EL (cell line): ENCODE measurements around the gene IGSF22.

Experiments used
- DNase-seq: peaks from one replicate; pipeline ENCODE4 v3.0.0-alpha.2; 2016

IGSF22 gene

DNA sequence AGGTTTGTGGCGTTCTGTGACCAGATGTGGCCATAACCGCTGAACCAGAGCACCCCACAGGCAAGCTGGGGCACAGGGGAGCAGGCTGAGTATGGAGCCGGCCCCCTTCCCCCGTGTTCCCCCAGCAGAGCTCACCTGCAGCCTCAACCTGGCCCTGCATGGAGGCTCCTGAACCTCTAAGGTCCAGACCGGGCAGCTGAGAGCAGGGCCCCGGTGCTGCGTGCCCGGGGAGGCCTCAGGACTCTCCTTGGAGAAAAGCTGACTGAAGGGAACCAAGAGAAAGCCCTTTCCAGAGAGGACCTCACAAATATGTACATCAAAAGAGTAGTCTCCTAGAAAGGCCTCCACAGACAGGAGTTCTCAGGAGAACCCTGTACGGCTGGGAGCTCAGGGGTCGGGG lies 17.4 kb upstream of the IGSF22 start:
- DNase-seq = no peak

DNA sequence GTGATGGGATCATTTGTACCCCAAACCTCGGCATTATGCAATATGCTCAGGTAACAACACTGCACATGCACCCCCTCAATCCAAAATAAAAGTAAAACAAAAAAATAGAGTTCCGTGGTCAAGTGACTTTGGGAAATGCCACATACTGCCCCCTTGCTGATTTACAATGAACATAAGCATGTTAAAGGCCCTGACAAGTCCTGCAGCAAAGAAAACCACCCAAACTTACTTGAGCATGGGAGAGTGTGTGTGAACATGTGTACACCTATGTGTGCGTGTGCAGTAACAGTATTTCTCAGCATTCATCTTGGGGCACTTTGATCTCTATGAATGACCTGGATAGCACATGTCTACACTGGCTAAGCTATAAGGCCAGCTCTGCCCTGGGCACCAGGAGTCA lies 15.8 kb upstream of the IGSF22 start:
- no peak for DNase-seq

DNA sequence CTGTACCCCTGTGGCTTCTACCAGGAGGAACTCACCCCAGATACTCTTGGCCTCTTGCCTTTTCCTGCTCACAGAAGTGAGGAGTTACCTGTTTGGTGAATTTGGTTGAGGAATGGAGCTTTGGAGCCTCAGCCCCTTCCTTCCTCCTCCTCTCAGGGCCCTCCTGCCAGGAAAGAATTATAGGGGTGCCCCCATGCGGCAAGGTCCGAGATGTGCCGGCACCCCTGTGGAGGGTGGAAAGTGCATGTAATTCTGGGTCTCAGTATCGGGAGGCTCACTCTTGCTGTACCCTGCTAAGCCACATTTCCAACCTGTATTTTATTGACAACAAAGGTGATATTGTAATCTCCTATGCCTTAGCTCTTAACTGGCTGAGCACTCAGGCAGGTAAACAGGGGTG lies 13.7 kb upstream of the IGSF22 start:
- no peak for DNase-seq

DNA sequence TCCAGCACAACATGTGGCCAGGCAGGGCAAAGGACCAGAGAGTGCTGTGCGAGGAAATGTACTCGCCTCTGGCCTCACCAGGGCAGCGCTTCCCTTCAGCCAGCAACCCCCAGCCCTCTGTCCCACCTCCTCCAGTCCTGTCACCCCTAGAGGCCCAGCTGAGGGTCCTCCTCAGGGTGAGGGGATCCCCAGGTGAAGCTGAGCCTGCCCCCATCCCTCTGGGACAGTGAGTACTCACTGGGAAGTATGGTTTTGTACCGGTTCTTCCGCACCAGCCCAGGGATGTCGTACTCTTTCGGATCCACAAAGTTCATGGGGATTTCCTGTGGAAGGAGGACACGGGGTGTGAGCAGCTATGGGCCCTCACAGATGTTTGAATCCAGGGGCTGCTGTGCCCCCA lies 11.7 kb upstream of the IGSF22 start:
- DNase-seq = no peak

DNA sequence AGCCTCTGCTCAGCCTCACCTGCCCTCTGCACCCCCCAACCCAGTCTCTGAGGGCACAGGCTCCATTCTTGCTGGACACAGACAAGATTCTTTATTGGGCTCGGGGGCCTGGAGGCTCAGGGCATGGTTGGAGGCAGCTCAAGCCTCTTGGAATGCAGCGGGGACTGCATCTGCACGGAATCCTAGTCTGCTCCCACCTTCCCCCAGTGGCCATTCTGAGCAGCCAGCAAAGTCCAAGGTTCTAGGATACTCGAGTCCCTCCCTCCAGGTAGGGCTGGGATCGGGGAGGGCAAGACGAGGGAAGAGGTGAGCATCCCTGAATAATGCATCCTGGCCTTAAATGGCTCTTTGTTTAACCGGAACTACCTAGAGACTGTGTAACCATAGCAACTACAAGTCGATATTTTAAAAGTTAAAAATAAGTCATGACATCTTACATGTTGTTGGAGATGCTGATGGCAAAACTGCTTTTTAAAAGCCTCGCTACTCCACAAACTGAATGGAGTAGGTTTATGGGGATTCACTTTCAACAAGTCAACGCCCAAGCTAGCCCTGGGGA lies 10.7 kb upstream of the IGSF22 start:
- DNase-seq = no peak

DNA sequence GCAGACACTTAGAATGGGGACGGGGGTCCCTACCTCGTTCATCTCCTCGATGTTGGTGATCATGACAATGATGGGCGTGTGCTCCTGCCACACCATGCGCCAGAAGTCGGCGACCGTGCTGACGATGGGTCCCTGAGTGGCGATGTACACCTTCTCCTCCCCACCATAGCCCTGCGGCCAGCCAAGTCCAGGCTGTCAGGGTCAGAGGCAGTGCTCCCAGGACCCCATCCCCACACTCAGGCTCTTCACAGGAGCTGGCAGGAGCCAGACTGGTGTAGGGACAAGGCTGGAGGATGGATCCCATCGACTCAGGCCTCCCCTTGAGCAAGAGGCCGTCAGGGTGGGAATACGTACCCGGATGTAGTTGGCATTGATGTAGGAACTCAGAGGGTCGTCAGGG lies 7.2 kb upstream of the IGSF22 start:
- no peak for DNase-seq

DNA sequence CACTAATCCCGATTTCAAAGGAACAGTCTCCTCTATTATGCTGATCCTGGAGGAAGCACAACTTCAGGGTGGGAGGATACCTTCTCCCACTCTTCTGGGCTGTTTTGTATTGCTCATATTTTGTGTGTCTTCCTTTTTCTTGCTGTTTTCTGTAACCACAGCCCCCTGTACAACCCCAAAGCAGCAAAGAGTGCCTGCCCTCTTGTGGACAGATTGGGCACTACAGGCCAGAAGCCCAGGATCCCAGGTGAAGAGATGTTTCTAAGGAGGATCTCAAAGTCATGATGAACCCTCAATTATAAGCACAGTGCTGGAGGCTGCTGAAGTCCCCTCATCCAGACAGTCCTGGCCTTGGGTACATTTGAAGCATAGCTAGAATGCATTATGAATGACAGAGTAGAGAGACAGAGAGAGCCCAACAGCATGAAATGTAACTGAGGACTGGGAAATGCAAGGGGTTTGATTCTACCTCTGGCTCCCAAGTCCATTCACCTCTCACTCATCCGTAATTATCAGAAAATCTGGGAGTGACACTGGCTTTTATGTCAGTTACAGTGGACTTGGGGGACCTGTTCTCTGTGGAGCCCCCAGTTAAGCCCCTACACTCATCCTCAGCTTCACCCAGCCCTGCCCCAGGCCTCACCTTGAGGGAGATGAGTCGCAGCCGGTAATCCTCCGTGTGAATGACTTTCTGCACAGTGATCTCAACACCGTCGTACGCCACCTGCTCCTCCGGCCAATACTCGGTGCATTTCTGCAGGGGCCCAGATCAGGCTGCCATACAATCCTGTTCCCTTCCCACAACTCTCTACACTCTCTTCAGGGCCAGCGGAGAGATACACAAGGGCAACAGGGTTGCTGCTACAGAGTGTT lies 6.2 kb upstream of the IGSF22 start:
- DNase-seq = peak; percentile 44

DNA sequence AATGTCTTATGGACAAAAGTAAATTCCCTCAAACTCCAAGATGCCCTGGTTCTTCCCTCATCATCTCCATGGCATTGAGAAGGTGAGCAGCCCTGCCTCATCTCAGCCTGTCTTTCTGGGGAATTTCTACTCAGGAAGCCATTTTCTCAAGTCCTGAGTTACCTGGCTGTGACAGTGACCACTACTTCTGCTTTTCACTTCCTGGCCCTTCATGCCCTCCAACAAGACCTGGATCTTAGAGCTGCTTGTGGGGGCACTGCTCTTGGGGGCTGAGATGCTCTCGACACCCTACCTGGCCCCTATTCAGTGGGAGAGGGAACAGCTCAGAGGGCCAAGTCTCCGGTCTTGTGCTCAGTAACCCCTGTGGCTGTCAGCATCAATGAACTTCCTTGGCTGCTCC lies 5.5 kb upstream of the IGSF22 start:
- DNase-seq = no peak

DNA sequence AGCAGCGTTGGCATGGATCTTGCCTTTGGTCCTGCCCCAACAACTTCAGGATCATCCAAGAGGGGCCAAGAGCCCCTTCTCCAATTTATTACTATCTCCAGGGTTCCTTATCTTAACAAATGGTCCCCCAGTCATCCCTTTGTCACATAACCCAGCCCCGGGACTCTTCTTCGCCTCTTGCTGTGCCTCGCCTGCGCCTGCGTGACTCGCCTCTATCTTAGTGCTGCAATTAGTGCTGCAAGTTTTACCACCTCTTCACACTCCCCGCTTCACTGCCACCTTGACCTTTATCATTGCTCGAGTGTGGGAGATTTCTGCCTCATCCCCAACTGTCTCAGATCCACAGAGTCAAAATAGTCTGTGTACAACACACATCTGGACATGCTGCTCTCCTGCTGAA lies 4.0 kb upstream of the IGSF22 start:
- DNase-seq = no peak

DNA sequence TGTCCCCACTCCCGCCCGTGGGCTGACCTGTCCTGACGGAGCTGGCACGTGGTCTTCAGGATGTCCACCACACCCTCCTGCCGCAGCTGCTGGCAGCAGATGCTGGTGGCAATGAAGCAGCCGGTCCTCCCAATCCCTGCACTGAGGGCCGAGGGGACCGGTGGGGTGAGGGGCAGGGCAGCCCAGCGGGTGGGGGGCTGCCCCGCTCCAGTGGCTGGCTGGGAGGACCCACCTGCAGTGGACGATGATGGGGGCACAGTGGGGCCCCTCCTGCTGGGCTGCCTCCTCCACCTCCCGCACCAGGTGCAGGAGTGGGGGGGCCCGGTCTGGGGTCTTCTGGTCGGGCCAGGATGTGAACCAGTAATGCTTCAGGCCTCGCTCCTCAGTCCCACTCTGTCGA lies 3.4 kb upstream of the IGSF22 start:
- DNase-seq = no peak

DNA sequence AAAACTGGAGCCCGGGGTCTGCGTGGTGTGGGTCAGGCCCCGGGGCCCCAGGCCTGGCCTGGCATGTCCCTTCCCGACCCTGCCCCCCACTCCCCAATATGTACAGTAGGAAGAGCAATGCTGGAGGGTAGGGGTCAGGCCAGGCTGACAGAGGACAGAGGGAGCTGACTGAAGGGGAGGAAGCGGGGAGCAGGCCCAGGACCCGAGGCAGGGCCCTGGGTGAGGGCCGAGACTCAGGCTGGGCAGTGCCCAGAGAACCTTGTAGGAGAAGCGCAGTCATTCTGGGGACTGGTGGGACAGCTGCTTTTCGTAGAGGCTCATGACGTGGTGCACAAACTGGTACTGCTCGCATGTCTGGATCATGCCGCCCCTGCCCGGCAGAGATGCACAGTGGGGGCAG lies 2.7 kb upstream of the IGSF22 start:
- no peak for DNase-seq

DNA sequence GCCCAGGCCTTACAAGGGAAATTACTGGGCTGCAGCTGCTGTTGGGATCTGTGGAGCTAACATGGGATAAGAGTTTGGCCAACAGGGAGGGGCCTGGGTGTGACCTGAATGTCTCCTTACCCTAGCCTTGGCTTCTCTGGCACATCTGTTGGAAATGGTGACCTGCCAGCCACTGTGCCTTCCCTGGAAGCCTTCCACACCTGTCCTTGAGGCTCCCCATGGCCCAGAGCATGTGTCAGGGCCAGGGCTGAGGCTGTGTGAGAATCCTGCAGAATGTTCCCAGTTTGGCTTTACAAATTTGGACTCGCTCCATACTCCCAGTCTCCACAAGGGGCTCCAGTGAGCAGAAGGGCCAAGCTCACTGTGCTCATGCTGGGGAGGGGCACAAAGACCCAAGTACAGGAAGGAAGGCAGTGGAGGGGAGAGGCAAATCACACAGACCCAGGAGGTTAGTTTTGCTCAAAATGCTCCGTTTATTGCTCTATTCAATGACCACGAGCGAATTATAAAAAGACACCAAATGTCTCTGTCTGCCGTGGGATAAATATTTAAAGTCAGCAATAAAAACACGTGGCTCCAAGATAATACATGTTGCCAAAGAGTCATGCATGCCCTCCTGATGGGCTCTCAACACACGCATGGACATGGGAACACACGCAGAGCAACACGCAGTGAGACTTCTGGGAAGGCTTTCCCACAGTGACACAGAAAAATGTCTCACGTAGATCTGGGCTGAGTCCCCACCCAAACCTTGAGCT lies 1.7 kb upstream of the IGSF22 start:
- DNase-seq = peak; percentile 31

DNA sequence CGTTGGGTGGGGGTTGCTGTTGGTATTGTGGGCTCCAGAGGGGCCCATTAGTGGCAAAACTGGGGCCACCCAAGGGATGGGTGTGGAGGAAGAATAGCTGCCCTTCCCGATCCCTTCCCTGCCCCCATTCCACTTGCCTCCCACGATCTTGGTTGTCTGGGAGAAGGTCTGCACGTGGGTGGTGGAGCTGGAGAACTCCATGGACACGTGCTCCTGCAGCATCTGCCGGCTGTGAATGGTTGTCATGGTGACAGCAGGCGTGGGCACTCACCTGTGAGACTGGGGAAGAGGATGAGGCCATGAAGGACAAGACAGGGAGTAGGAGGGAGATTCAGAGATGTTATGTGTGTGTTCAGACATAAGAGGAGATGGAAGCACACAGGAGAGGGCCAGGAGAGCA lies 2.0 kb downstream of the IGSF22 start:
- DNase-seq = no peak

DNA sequence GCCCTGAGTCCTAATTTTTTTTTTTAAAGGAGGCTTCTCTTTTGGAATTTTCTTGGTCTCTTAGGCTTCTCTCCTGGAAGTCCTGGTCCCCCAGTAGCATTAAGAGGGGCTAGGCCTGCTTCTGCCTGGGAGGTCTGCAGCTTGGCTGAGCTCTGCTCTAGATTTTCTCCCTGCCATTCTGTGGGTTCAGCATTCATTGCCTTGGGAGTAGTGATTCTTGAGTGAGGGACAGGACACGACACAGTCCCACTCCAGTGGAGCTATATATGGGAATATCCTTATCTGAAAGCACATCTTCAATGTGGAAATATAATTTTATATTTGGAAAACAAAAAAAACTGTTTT lies 3.7 kb downstream of the IGSF22 start:
- DNase-seq = no peak

DNA sequence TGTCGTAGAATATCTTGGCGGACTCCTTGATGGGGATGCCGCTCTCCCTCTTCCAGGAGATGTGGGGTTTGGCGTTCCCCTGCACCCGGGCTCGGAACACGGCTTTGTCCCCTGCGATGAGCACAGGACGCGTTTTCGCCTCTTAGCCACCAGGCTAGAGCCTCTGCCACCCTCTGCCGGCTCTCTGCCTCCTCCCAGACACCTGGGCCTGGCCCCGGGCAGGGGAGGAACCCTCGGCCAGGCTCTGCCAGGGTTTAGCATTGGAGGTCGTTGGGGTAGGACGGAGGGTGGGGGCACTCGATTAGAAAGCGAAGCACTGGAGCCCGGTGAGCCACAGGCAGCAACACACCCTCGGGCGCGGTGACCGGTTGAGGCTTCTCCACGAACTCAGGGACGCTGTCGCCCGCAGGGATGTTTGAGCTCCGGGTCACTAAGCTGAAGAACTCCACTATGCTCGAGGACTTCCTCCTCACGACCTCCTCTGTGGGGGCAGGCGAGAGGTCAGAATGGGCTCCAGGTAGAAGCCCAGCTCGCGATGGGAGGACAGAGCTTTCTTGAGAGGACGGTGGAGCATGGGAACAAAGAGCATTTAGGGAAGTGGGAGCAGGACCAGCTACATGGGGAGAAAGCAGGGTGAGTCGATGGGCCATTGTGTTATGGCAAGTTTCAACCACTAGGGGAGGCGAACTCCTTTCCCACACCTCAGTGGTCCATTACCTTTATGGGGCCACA lies 4.3 kb downstream of the IGSF22 start:
- DNase-seq = peak; percentile 60

DNA sequence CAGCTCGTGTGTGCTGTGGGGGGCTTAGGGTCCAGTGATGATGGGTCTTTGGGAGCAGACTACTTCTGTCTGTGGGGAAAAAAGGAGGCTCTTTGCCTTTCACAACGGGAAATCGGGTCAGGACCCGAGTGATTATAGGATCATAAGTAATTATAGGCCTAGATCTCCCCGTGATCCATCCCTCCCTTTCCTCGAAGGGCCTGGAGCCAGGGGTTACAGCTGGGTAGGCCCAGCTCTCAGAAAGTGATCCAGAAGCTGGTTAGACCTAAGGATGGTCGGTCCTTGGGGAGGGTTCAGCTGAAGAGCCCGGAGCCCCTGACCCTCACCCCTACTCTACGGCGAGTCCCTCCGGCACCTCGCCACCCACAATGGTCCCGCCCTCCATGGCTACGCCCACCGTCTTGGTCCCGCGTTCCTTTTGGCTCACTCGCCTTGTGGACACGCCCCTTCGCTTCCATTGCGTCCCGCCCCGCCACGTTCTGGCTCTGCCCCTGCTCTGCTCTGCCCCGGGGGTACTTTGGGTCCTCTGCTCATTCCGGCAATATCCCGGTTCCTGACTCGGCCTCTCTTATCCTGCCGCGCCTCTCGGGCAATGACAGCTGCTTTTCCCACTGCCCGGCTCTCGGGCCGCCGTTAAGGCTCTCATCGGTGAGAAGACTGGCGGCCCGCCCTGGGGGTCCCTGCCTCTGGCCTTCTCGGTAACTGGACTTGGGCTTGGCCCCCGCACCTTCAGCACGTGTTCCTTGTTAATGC lies 5.0 kb downstream of the IGSF22 start:
- peak; percentile 87 for DNase-seq

DNA sequence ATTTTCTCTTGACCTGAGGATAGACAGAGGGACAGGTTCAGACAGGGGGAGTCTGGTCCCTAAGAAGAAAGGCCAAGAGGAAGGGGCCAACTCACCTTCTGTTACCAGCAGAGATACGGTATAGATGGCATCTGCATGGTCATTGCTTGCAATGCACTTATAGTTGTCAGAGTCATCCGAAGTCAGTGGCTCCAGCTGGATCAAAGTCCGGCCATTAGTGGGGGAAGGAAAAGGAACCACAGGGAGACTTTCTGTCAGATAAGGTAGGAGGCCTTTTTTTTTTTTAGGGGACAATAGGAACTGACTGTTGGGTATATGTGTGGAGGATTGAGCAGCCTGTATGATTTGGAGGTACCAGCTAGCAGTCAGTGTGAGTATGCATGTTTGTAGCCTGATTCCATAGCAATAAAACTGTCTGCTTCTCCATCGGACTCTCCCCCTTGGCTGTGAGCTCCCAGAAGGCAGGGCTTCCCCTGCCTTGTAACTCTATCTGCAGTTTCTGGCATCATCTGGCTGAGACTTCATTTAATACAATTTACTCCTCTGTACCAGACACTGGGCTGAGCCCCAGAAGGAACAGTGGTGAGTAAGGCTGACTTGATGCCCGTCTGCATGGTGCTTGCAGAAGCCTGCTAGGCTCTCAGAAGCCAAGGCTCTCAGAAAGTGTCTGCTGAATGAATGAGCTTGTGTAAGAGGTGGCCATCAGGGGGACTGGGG lies 5.7 kb downstream of the IGSF22 start:
- DNase-seq = no peak

DNA sequence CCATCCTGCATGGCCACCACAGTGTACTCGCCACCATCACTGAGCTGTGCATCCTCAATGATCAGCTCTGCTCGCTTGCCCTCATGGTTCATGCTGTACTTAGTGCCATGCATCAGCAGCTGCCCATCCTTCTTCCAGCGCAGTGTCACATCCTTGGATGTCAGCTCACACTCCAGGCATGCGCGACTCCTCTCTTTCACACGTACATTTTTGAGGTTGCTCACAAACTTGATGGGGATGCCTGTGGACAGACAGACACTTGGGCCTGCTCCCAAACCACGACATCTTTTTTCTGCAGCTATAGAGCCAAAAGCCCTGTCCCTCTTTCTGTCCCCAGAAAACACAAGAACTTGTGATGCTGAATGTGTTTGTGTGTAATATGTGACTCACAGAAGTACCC lies 10.5 kb downstream of the IGSF22 start:
- DNase-seq = no peak

DNA sequence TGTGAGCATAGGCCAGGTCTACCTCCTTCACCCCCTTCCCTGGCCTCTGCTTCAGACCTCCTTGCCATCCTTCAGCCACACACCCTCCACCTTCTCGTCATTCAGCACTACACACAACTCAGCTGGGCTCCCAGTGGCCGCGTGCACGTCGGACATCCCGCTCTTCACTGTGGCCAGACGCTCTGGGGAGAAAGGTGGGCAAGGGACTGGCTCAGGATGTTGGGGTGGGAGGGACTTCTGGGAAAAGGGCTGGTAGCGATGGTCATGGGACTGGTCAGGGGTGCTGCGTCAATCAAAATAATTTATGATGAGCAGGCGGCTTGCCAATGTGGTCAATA lies 11.6 kb downstream of the IGSF22 start:
- DNase-seq = no peak

DNA sequence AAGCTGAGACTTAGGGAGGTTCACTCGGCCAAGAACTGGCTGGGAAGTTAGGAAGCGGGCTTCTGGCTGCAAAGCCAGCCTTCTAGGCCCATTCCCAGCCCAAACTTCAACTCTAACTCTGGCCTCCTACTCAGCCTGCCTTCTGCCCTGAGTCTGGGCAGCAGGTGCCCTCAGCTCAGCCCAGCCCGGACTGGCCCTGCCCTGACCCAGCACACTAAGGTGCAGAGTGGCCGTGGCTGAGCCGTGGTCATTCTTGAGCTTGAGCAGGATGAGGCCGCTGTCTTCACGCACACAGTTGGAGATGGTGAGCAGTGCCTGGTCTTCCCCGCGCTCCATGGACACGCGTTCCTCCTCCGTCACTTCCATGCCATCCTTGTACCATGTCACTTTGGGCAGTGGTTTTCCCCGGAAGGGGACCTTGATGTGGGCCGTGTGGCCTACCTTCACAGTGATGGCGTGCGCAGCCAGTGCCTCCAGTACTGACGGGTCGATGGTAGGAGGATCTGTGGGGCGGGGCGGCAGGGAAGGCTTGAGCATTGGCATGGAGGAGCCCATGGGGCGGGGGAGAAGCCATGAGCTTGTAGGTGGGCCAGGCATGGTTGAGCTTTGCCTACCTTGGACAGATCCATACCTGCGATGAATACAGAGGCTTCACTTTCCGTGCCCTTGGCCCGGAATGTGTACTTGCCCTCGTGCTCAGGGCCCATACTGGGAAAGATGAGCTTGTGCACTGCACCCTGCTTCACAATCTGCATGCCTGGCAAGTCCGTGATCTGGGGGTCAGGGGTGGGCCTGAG lies 12.1 kb downstream of the IGSF22 start:
- no peak for DNase-seq

DNA sequence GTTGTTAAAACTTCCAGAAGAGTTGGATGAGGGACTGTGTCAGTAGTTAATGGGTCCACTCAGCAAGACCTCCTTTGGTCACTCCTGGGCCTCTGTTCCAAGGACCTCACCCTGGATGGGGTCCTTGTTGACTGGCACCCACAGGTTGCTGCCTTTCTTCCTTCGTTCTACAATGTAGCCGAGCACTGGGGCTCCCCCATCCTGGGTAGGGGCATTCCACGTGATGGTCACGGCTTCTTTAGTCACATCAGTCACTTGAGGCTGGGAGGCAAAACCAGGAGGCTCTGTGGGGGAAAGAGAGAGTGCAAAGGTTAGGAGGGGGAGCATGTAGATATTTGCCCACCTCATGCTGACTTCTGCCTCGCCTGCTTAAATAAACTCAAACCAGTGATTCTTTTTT lies 15.4 kb downstream of the IGSF22 start:
- DNase-seq = no peak
